ENCODE measurements around the gene MICALL1. TPM values are rescaled to one million over a fixed set of nuclear protein-coding genes. Genes with fewer than 3 reads are reported as not detected.

MICALL1 gene
- total RNA-seq, 1 donor from 2014 or later: 65.5 TPM

DNA sequence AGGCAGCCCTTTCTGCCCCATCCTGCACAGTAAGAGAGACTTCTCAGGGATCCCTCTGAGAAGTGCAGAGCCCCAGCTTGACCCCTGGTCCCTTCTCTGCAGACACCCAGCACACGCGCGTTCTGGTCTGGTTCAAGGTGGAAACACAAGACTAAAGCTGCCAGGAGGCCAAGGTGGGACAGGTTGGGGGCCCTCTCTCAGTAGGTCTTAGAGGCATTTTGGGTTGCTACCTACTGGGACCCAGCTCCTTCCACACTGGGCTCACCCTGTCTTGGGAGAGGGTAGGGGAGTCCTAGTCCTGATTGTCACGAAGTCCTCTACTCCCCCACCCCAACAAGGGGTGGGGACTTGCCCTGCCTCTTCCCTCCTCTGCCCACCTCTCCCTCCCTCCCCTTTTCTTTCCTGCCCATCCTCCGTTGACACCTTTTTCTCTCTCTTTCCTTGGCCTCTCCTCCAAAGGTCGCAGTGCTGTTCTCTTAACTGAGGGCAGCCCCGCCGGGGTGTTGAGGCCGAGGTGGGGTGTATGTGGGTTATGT, 79.0 kb downstream of the MICALL1 start:
- H3K4me3 Mint-ChIP-seq (ENCODE audit: unreplicated experiment): no peak overlapping the region
- no peak for DNase-seq (ENCODE audit: low spot score)

DNA sequence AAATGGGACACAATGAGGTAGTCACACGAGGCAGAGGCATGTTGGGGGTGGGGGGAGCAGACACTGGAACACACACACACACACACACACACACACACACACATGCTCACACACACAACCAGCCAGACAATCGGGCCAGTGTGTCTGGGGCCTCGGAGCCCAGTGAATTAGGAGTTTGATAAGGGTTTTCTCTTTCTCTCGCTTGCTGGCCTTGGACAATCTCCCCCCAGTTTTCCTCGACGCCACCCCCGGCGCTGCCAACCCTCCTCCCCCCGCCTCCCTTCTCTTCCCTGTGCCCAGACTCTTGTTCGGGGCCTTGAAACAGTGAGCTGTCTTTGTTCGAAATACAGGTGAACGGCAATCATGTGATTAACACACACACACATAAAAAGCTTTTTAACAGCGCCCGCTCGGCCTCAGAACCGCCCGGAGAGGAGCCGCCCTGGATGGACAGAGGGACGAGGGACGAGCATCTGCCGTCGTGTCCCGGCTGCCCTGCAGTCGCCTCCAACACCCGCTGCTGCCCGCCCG, 79.7 kb downstream of the MICALL1 start:
- H3K9me3 Mint-ChIP-seq (ENCODE audit: low read depth): no peaks in the 10 kb centered on the region
- H3K36me3 Mint-ChIP-seq (ENCODE audit: low read depth): no peaks in the 10 kb centered on the region
- DNase-seq (ENCODE audit: low spot score): no peak
- H3K27ac Mint-ChIP-seq (ENCODE audit: unreplicated experiment): no peak overlapping the region
- H3K27me3 Mint-ChIP-seq (ENCODE audit: low read depth): peaks cover 10% of the 10 kb centered on the region
- TF ChIP-seq, protein P1, sequence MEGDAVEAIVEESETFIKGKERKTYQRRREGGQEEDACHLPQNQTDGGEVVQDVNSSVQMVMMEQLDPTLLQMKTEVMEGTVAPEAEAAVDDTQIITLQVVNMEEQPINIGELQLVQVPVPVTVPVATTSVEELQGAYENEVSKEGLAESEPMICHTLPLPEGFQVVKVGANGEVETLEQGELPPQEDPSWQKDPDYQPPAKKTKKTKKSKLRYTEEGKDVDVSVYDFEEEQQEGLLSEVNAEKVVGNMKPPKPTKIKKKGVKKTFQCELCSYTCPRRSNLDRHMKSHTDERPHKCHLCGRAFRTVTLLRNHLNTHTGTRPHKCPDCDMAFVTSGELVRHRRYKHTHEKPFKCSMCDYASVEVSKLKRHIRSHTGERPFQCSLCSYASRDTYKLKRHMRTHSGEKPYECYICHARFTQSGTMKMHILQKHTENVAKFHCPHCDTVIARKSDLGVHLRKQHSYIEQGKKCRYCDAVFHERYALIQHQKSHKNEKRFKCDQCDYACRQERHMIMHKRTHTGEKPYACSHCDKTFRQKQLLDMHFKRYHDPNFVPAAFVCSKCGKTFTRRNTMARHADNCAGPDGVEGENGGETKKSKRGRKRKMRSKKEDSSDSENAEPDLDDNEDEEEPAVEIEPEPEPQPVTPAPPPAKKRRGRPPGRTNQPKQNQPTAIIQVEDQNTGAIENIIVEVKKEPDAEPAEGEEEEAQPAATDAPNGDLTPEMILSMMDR (IDR thresholded peaks at IDR 0.05): no peak
- H3K4me1 Mint-ChIP-seq (ENCODE audit: low read depth): no peaks in the 10 kb centered on the region
- no peak overlapping the region for H3K4me3 Mint-ChIP-seq (ENCODE audit: unreplicated experiment)

More for the DNA sequence above, 79.0 kb downstream of the MICALL1 start:
- no peaks in the 10 kb centered on the region for H3K4me1 Mint-ChIP-seq (ENCODE audit: low read depth)
- H3K27me3 Mint-ChIP-seq (ENCODE audit: low read depth): peaks cover 10% of the 10 kb centered on the region
- TF ChIP-seq, protein P1 (IDR thresholded peaks at IDR 0.05): no peak
- H3K9me3 Mint-ChIP-seq (ENCODE audit: low read depth): no peaks in the 10 kb centered on the region
- no peak overlapping the region for H3K27ac Mint-ChIP-seq (ENCODE audit: unreplicated experiment)
- H3K36me3 Mint-ChIP-seq (ENCODE audit: low read depth): no peaks in the 10 kb centered on the region

DNA sequence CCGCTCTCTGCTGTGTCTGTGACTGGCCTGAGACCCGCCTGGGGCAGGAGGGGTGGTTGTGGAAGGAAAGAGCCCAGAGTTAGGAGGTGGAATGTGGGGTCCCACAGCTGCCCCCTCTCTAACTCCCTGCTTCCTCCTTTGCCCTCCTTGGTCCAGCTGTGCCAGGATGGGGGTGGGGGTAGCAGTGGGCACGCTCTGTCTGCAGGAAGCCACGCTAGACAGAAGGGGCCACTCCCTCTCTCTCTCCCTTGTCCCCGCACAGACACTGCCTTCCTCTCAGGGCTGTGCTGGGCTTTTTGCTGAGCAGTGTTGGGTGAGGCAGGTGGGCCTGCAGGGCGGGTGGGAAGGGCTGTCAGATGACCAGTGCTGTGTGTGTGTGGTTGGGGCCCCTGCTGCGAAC, 80.3 kb downstream of the MICALL1 start:
- Mint-ChIP-seq H3K27me3 (ENCODE audit: low read depth) (peaks cover 10% of the 10 kb centered on the region), H3K4me1 (ENCODE audit: low read depth) (no peaks in the 10 kb centered on the region), H3K9me3 (ENCODE audit: low read depth) (no peaks in the 10 kb centered on the region), H3K4me3 (ENCODE audit: unreplicated experiment) (no peak overlapping the region), H3K27ac (ENCODE audit: unreplicated experiment) (no peak overlapping the region), H3K36me3 (ENCODE audit: low read depth) (no peaks in the 10 kb centered on the region)
- TF ChIP-seq, protein P1 (IDR thresholded peaks at IDR 0.05): no peak
- DNase-seq (ENCODE audit: low spot score): no peak

GRCh38 chr22:37989146-37990045, 83.3 kb downstream of the MICALL1 start:
- DNase-seq (ENCODE audit: low spot score): no peak
- Mint-ChIP-seq H3K4me3 (ENCODE audit: unreplicated experiment) (no peak overlapping the region), H3K27me3 (ENCODE audit: low read depth) (no peaks in the 10 kb centered on the region), H3K4me1 (ENCODE audit: low read depth) (no peaks in the 10 kb centered on the region), H3K9me3 (ENCODE audit: low read depth) (no peaks in the 10 kb centered on the region), H3K36me3 (ENCODE audit: low read depth) (no peaks in the 10 kb centered on the region), H3K27ac (ENCODE audit: unreplicated experiment) (no peak overlapping the region)
- TF ChIP-seq, protein P1 (IDR thresholded peaks at IDR 0.05): no peak

GRCh38 chr22:37990301-37990700, 84.2 kb downstream of the MICALL1 start:
- Mint-ChIP-seq H3K27ac (ENCODE audit: unreplicated experiment) (no peak overlapping the region), H3K27me3 (ENCODE audit: low read depth) (no peaks in the 10 kb centered on the region), H3K9me3 (ENCODE audit: low read depth) (no peaks in the 10 kb centered on the region), H3K4me1 (ENCODE audit: low read depth) (no peaks in the 10 kb centered on the region), H3K36me3 (ENCODE audit: low read depth) (no peaks in the 10 kb centered on the region), H3K4me3 (ENCODE audit: unreplicated experiment) (no peak overlapping the region)
- no peak for DNase-seq (ENCODE audit: low spot score)
- TF ChIP-seq, protein P1 (IDR thresholded peaks at IDR 0.05): no peak

Data from chondrocyte (in vitro differentiated cells).